HCT116 (cell line): ENCODE measurements around the gene CORO2A. TPM values are rescaled to one million over a fixed set of nuclear protein-coding genes. Genes with fewer than 3 reads are reported as not detected.

Experiments
- ATAC-seq: fragments of 200-7000 bp; cut with Tn5 transposase; 2 replicates; pipeline ENCODE4 v1.9.1; 2020; ENCODE audit warnings: mild to moderate bottlenecking, moderate library complexity
- BruUV-seq: library from RNA; stranded (reverse); fragments of 400-500 nt; replicated peaks from 2 replicates; lab custom pipeline; 2021; lab: Mats Ljungman, UMichigan
- CTCF ChIA-PET: fragments of 300-600 bp; sonication (Branson Sonifier 250); formaldehyde crosslinking; loops from one replicate; lab custom pipeline; 2021; ENCODE audit warnings: antibody characterized with exemption; lab: Charles Lee
- POLR2A ChIA-PET: fragments of 300-600, 350-600 bp; sonication (Branson Sonifier 250); formaldehyde crosslinking; loops from one replicate; lab custom pipeline; 2021; ENCODE audit warnings: antibody characterized with exemption; lab: Charles Lee
- RAD21 ChIA-PET, 2 experiments: fragments of 300-600 bp; sonication (Branson Sonifier 250); formaldehyde crosslinking; loops; one replicate each; lab custom pipeline; 2023; ENCODE audit warnings: low total read pairs in 2 of 2; ENCODE audit not compliant: uncharacterized antibody in 2 of 2, unreplicated experiment in 2 of 2, low non-redundant PET in 1 of 2; lab: Charles Lee
- DNase-seq: peaks from one replicate; pipeline ENCODE4 v3.0.0-alpha.2; 2010; ENCODE audit warnings: low read depth, low spot score
- H2AFZ ChIP-seq: fragments of 200-600 bp; shearing (Covaris generic), sonication (generic); 2 replicates; pipeline ENCODE4 v1.6.1; 2017; ENCODE audit warnings: low read depth, mixed run types, mixed read lengths, antibody characterized with exemption, low read length; ENCODE audit not compliant: poor library complexity, severe bottlenecking
- H3K27ac ChIP-seq: 2 replicates; pipeline ENCODE4 v1.5.1; 2012; ENCODE audit warnings: low read depth, low read length
- H3K27me3 ChIP-seq: fragments of 200-600 bp; sonication (generic); 2 replicates; pipeline ENCODE4 v1.6.1; 2016; ENCODE audit warnings: mixed run types, low read length, mixed read lengths; ENCODE audit not compliant: insufficient read depth
- H3K36me3 ChIP-seq, 2 experiments: fragments of 200-500 bp in 1 of 2; fragments of 200-600 bp in 1 of 2; sonication (Bioruptor generic) in 1 of 2; sonication (generic) in 1 of 2; 2 replicates each; pipeline versions ENCODE4 v1.5.1 to v1.6.1; 2014 to 2016; ENCODE audit warnings: low read length in 2 of 2, inconsistent platforms in 1 of 2, mixed read lengths in 1 of 2, mixed run types in 1 of 2; ENCODE audit not compliant: insufficient read depth in 2 of 2, control insufficient read depth in 1 of 2
- H3K4me1 ChIP-seq, 2 experiments: fragments of 200-600 bp in 1 of 2; sonication (generic) in 1 of 2; 2 replicates each; pipeline versions ENCODE4 v1.5.1 to v1.6.1; 2012 to 2017; ENCODE audit warnings: low read length in 2 of 2, inconsistent platforms in 1 of 2, mild to moderate bottlenecking in 1 of 2, mixed read lengths in 1 of 2, mixed run types in 1 of 2, moderate library complexity in 1 of 2; ENCODE audit not compliant: insufficient read depth in 2 of 2, control insufficient read depth in 1 of 2
- H3K4me2 ChIP-seq: fragments of 200-600 bp; sonication (generic); 2 replicates; pipeline ENCODE4 v1.6.1; 2017; ENCODE audit warnings: mixed run types, low read length, mixed read lengths
- H3K4me3 ChIP-seq, 2 experiments: fragments of 200-600 bp in 1 of 2; sonication (generic) in 1 of 2; replicated peaks in 1 of 2; 2 replicates each; pipeline ENCODE4 v1.5.1; 2011 to 2016; ENCODE audit warnings: low read length in 2 of 2, control low read depth in 1 of 2, low read depth in 1 of 2, mild to moderate bottlenecking in 1 of 2, mixed read lengths in 1 of 2, mixed run types in 1 of 2
- H3K79me2 ChIP-seq: fragments of 200-600 bp; sonication (generic); 2 replicates; pipeline ENCODE4 v1.6.1; 2017; ENCODE audit warnings: mild to moderate bottlenecking, mixed run types, low read length, moderate library complexity, mixed read lengths; ENCODE audit not compliant: insufficient read depth
- H3K9ac ChIP-seq: fragments of 200-600 bp; sonication (generic); 2 replicates; pipeline ENCODE4 v1.6.1; 2016; ENCODE audit warnings: low read length, mixed read lengths
- H3K9me2 ChIP-seq: fragments of 200-600 bp; sonication (generic), shearing (Covaris generic); 2 replicates; pipeline ENCODE4 v1.6.1; 2017; ENCODE audit warnings: mixed run types, mild to moderate bottlenecking, moderate library complexity; ENCODE audit not compliant: insufficient read depth
- H3K9me3 ChIP-seq, 2 experiments: fragments of 200-500 bp in 1 of 2; fragments of 200-600 bp in 1 of 2; sonication (Bioruptor generic) in 1 of 2; sonication (generic) in 1 of 2; 2 replicates each; pipeline ENCODE4 v1.6.1; 2014 to 2017; ENCODE audit warnings: low read length in 2 of 2, mixed read lengths in 2 of 2, inconsistent platforms in 1 of 2, low read depth in 1 of 2, mild to moderate bottlenecking in 1 of 2, mixed run types in 1 of 2, moderate library complexity in 1 of 2; ENCODE audit not compliant: control insufficient read depth in 1 of 2, insufficient read depth in 1 of 2
- H4K20me1 ChIP-seq: fragments of 200-600 bp; sonication (generic), shearing (Covaris generic); 2 replicates; pipeline ENCODE4 v1.6.1; 2017; ENCODE audit warnings: mixed run types, mild to moderate bottlenecking, moderate library complexity; ENCODE audit not compliant: insufficient read depth
- EGR1 ChIP-seq: IDR thresholded peaks from 2 replicates; pipeline ENCODE4 v1.6.1; 2012; ENCODE audit warnings: low read depth
- FOSL1 ChIP-seq: IDR thresholded peaks from 2 replicates; pipeline ENCODE4 v1.6.1; 2012; ENCODE audit warnings: low read depth
- POLR2A ChIP-seq: IDR thresholded peaks from 2 replicates; pipeline ENCODE4 v1.7.0; 2011; ENCODE audit warnings: borderline replicate concordance; ENCODE audit not compliant: insufficient read depth, insufficient read length; ENCODE audit errors: extremely low read depth
- RAD21 ChIP-seq: IDR thresholded peaks from 2 replicates; pipeline ENCODE4 v1.6.1; 2012; ENCODE audit warnings: low read depth, mild to moderate bottlenecking
- SIN3A ChIP-seq: IDR thresholded peaks from 2 replicates; pipeline ENCODE4 v1.6.1; 2012; ENCODE audit warnings: low read depth
- SP1 ChIP-seq: IDR thresholded peaks from 2 replicates; pipeline ENCODE4 v1.6.1; 2012; ENCODE audit warnings: low read depth
- TCF7L2 ChIP-seq: IDR thresholded peaks from 2 replicates; pipeline ENCODE4 v1.7.0; 2011; ENCODE audit warnings: borderline replicate concordance, inconsistent platforms; ENCODE audit not compliant: insufficient read depth, insufficient read length; ENCODE audit errors: extremely low read depth
- YY1 ChIP-seq: IDR thresholded peaks from 2 replicates; pipeline ENCODE4 v1.6.1; 2011; ENCODE audit warnings: low read length, low read depth, moderate library complexity, mild to moderate bottlenecking; ENCODE audit not compliant: insufficient replicate concordance; ENCODE audit errors: extremely low read depth
- ZFX ChIP-seq: fragments of 450-650 bp; IDR thresholded peaks from 2 replicates; pipeline ENCODE4 v1.6.1; 2017
- intact Hi-C: fragments of 100-400 bp; cut with micrococcal nuclease; formaldehyde crosslinking; loops from 2 replicates; pipeline ENCODE4 v1.10.0; 2022
- total RNA-seq: library from RNA; stranded (reverse); gene quantifications from one replicate; pipeline ENCODE4 v1.2.1, GENCODE V29; 2021; ENCODE audit not compliant: unreplicated experiment
- TF ChIP-seq, protein P1 (sequence below): IDR thresholded peaks from 2 replicates; pipeline ENCODE4 v1.6.1; 2011; ENCODE audit warnings: mild to moderate bottlenecking, low read length, moderate library complexity; ENCODE audit not compliant: insufficient replicate concordance; ENCODE audit errors: extremely low read depth

CORO2A gene
- total RNA-seq, 1 experiment from 2014 or later: 5.7 TPM

DNA sequence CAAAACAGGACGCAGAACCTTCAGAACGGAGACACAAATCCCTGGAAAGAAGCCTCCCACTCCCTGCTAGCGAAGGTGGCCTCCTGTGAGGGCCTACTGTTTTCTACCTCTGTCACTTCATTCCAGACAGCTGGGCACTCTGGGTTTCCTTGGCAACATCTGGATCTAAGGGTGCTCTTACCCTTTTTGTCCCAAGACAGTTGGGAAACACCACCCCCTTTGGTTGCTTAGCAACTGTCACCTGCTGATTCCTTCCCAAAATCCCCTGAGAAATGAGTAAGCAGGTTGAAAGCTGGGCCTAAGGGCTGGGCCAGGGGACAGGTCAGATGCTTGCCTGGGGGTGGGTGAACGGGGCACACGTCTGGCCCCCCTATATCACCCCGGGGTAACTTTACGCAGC is 106.5 kb downstream of the CORO2A start:
- no TSS peak for BruUV-seq
- peaks cover 14 to 28% of the 10 kb centered on the region in 2 experiments for H3K36me3 ChIP-seq
- H3K27me3 ChIP-seq: no peaks in the 10 kb centered on the region
- no peaks in the 10 kb centered on the region for H4K20me1 ChIP-seq
- no peaks in the 10 kb centered on the region for H3K9me2 ChIP-seq
- RAD21 ChIA-PET: no interaction called here
- DNase-seq (no peak), ATAC-seq (no peak; the same call in 1 of the 2 replicates)
- no peaks in the 10 kb centered on the region for H3K9me3 ChIP-seq
- POLR2A ChIA-PET: no interaction called here
- TF ChIP-seq YY1 (no peak), POLR2A (no peak), SIN3A (no peak), RAD21 (no peak), ZFX (no peak), FOSL1 (no peak), SP1 (no peak), EGR1 (no peak), TCF7L2 (no peak)
- TF ChIP-seq, protein P1, sequence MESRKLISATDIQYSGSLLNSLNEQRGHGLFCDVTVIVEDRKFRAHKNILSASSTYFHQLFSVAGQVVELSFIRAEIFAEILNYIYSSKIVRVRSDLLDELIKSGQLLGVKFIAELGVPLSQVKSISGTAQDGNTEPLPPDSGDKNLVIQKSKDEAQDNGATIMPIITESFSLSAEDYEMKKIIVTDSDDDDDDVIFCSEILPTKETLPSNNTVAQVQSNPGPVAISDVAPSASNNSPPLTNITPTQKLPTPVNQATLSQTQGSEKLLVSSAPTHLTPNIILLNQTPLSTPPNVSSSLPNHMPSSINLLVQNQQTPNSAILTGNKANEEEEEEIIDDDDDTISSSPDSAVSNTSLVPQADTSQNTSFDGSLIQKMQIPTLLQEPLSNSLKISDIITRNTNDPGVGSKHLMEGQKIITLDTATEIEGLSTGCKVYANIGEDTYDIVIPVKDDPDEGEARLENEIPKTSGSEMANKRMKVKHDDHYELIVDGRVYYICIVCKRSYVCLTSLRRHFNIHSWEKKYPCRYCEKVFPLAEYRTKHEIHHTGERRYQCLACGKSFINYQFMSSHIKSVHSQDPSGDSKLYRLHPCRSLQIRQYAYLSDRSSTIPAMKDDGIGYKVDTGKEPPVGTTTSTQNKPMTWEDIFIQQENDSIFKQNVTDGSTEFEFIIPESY: no peak
- H3K9ac ChIP-seq: no peak overlapping the region
- no peak overlapping the region for H2AFZ ChIP-seq
- H3K4me2 ChIP-seq: no peak overlapping the region
- CTCF ChIA-PET: no interaction called here
- peaks cover 0 to 7% of the 10 kb centered on the region in 2 experiments; a peak in 2 of 4 replicates for H3K4me1 ChIP-seq
- no peak overlapping the region for H3K27ac ChIP-seq
- intact Hi-C loops: loop anchor here (10.0 kb wide), 1 partner anchor 59 kb away; no protein-coding TSS in a partner anchor
- no peaks in the 10 kb centered on the region for H3K79me2 ChIP-seq
- no peak overlapping the region for H3K4me3 ChIP-seq
